GM21423 (cell line): Measurements from ENCODE around the gene MCRIP2.

Source experiments
- ATAC-seq: cut with Tn5 transposase; IDR thresholded peaks from one replicate; pipeline ENCODE4 v1.9.1; 2021; ENCODE audit warnings: mild to moderate bottlenecking, moderate library complexity; ENCODE audit not compliant: unreplicated experiment

The MCRIP2 gene

DNA sequence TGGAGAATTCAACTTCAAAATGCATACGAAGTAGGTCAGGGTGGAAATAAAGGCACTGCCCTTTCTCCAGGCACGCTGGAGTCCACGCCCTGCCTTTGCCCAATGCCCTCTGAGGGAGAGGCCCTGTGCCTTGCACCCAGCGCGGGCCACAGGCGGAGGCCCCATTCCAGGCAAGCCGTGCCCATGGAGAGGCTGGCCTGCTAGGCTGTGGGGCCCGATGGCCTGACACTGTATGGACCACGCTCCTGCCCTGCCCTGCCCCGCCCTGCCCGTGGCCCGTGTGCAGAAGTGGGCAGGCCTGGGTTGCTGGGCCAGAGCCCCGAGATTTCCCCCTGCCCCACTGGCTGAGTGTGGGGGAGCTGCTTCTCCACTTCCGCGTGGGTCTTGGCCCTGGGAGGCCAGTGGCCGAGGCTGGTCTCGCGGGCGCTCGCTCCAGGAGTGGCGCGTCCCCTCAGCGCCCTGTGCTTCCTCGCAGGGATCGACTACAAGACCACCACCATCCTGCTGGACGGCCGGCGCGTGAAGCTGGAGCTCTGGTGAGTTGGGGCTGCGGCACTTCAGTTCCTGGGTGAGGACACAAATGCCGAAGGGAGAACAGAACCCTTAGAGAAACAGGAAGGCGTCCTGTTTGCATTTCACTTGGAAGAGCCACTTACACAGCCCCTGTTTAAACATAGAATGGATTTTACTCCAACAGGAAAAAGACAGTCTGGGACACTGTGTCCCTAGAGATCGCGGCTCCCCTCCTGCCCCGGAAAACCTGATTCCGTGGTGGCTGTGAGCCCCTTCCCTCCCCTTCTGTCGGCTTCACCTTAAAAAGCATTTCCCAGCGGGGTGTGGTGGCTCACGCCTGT lies 24.7 kb upstream of the MCRIP2 start:
- ATAC-seq: no peak

GRCh38 chr16:617855-618254 lies 23.8 kb upstream of the MCRIP2 start:
- ATAC-seq: no peak

- ATAC-seq: no peak
These were observed 22.0 kb upstream of the MCRIP2 start for GRCh38 chr16:619476-620100.

- no peak for ATAC-seq
These were observed 20.7 kb upstream of the MCRIP2 start for GRCh38 chr16:620700-621525.

DNA sequence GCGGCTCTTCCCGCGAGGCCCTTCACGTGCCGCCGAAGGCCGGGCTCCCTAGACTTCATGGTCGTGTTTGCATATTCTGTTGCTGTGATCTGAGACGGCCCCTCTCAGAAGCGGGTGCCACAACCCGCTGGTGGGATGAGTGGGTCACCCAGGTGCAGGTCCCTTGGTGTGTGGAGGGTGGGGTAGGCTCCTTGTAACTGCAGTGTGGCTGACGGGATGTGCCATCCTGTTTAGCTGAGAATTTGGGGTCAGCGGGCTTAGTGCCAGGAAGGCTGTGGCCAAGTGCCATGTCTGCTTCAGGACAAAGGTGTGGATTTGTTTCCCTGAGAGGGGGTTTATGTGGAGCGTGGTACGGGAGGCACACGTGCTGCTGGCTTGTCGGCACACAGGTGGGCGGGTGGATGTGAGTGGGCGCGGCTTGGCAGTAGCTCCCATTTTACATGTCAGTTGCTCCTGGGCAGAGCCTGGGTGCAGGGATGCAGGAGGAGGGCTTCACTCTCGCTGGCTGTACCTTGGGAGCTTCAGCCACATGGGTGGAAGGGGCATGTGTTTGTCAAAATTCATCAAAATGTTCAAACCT lies 20.0 kb upstream of the MCRIP2 start:
- ATAC-seq: no peak

- no peak for ATAC-seq
These were observed 18.7 kb upstream of the MCRIP2 start for GRCh38 chr16:622920-623280.

DNA sequence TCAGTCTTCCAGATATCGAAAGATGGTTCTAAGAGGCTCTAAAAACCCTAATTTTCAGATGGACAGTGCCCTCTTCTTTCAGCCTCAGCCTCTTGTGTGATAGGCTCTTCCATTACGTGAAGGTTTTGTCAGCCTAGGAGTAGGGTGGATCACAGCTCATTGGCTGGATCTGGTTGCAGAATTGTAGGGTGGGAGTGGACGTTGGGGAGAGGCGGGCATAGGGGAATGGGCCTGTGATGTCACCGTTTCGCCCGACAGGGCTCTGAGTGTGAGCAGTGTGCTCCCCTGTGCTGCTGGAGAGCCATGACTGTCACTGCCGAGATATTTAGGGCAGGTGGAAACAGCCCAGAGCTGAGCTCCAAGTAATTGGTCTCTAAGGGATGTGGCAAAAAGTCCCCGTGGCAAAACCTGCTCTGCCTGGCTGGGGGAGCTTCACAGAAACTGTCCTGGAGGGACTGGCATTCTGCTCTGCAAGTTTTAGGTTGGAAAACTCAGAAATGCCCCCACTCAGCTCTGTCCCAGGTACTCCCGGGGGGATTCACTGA lies 17.0 kb upstream of the MCRIP2 start:
- ATAC-seq: no peak

- ATAC-seq: no peak
These were observed 16.3 kb upstream of the MCRIP2 start for GRCh38 chr16:625117-625976.

DNA sequence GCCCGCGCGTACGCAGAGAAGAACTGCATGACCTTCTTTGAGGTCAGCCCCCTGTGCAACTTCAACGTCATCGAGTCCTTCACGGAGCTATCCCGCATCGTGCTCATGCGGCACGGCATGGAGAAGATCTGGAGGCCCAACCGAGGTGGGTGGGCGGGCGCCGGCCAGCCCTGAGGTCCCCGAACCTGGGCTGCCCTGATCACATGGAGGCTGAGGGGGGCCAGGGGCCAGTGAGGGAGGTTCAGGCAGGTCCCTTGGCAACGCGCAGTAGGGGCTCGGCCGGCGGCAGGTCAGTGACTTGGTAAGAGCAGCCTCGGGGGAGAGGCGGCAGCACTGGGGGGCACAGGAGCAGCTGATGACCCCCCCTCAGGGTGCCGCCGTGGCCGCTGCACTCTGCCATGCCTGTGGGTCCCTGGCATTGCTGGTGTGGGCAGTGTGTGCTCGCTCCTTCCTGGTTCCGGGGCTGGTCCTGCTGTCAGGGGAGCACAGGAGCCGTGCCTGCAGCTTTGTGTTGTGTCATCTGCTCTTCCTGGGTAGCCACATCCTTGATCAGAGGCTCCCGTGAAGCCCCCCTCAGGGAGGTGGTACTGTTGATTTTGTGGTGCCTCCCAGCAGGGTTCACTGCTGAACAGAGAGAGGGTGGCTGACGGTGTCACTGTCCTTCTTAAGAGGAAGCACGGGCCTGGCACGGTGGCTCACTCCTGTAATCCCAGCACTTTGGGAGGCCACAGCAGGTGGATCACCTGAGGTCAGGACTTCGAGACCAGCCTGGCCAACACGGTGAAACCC lies 15.5 kb upstream of the MCRIP2 start:
- ATAC-seq: no peak

- no peak for ATAC-seq
These were observed 14.7 kb upstream of the MCRIP2 start for GRCh38 chr16:626787-627453.

DNA sequence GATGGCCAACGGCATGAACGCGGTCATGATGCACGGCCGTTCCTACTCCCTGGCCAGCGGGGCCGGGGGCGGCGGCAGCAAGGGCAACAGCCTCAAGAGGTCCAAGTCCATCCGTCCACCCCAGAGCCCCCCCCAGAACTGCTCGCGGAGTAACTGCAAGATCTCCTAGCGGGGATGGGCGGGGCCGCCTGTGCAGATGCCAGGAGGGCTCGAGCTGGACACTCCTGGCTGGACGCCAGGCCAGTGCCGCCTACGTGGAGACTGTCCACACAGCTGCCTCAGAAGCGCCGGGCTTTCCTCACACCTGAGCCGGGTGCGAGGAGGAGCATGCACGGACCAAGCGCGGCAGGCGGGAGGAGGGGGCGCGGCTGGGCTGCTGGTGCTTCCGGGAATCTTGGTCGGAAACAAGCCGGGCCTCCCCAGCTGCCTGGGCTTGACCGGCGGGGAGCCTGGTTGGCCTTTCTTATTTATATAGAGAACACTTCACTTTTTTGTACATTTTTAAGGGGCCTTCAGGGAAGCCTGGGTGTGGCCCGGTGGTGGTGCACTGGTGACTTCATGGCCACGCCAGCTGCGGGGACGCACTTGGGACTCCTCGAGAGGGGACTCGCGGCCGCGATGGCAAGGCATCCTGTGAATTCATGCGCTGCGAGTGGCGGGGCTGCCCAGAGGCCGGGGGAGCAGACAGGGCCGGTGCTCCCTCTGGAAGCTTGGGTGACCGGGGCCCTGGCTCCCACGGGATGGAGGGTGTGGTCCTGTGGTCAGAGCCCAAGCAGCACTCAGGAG lies 14.0 kb upstream of the MCRIP2 start:
- no peak for ATAC-seq

- no peak for ATAC-seq
These were observed 13.1 kb upstream of the MCRIP2 start for GRCh38 chr16:628321-629061.

- ATAC-seq: no peak
These were observed 12.3 kb upstream of the MCRIP2 start for GRCh38 chr16:629185-629832.

DNA sequence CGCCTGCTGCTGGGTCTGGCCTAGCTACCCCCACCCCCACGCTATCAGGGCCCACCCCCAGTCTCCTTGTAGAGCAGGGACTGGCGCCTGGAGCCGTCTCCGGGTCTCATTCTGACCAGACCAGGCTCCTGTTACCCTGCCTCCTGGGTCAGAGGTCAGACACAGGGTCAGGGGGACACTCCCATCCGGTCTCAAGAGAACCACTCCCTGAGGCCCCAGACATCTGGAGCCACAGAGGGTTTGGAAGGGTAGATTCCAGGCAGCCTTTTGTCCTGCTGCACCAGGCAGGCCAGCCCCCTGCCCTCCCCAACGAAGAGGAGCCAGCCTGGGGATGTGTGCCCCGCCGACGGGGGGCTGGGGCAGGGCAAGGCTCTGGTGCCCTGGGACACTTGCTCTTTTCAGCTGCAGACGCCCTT lies 11.8 kb upstream of the MCRIP2 start:
- ATAC-seq: no peak

GRCh38 chr16:630249-630814 lies 11.3 kb upstream of the MCRIP2 start:
- no peak for ATAC-seq

DNA sequence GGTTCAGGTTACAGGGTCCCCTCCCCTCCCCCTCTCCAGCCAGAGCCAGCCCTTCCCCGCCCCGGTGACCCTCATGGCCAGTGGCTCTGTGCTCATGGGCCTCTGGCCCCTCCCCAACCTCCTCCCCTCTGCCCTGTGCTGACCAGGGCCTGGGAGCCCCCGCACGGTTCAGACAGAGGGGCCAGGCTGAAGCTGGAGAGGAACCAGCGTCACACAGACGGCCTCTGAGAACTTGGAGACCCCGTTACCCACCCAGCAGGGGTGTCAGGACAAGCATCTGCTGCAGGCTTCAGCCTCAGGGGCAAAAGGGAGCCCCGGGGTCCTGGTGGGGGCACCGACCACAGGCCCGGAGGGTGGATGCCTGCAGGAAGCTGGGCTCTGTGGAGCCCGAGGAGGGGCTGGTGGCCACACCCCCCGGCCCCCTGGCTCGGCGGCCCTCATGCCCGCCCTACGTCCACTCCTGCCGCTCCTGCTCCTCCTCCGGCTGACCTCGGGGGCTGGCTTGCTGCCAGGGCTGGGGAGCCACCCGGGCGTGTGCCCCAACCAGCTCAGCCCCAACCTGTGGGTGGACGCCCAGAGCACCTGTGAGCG lies 10.7 kb upstream of the MCRIP2 start, which contains the start of gene WFIKKN1:
Gene WFIKKN1 (plus strand): TSS at position 171 of the 591 bp plus-strand sequence. CDS start 269 bp downstream, at position 440.
- ATAC-seq: no peak
